ENCODE measurements around the gene CDCP1.

Gene CDCP1

DNA sequence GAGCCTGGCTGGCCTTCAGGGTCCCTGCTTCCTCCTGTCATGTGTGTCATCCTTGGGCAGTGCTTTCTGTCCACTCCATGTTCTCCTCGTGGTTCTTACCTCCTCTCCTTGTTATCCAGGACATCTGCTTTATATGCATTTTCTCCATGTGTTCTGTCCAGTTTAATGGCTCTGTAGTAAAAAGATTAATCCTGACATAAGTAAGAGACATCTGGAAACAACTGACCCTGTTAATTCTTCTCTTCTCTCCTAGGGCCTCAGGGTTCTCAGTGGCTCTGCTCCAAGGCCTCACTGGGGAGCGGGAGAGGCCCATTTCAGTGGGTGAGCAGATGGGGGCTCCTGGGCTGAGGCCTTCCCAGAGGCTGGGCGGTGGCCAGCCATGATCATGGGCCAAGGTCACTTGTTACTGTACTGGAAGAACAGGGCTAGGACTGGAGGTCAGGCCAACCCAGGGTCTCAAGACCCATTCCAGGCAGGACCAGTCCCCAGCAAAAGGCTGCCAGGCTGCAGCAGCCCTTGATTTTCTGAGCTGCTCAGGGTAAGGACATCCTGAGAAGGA is 20.2 kb upstream of the CDCP1 start:
- DNase-seq (ENCODE audit: low read depth): no peak
- H3K4me3 ChIP-seq (ENCODE audit: low read depth, low read length): no peak overlapping the region
- TF ChIP-seq, protein P1, sequence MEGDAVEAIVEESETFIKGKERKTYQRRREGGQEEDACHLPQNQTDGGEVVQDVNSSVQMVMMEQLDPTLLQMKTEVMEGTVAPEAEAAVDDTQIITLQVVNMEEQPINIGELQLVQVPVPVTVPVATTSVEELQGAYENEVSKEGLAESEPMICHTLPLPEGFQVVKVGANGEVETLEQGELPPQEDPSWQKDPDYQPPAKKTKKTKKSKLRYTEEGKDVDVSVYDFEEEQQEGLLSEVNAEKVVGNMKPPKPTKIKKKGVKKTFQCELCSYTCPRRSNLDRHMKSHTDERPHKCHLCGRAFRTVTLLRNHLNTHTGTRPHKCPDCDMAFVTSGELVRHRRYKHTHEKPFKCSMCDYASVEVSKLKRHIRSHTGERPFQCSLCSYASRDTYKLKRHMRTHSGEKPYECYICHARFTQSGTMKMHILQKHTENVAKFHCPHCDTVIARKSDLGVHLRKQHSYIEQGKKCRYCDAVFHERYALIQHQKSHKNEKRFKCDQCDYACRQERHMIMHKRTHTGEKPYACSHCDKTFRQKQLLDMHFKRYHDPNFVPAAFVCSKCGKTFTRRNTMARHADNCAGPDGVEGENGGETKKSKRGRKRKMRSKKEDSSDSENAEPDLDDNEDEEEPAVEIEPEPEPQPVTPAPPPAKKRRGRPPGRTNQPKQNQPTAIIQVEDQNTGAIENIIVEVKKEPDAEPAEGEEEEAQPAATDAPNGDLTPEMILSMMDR (IDR thresholded peaks at IDR 0.05; ENCODE audit: insufficient read depth, low read depth, low read length, missing control alignments): no peak

DNA sequence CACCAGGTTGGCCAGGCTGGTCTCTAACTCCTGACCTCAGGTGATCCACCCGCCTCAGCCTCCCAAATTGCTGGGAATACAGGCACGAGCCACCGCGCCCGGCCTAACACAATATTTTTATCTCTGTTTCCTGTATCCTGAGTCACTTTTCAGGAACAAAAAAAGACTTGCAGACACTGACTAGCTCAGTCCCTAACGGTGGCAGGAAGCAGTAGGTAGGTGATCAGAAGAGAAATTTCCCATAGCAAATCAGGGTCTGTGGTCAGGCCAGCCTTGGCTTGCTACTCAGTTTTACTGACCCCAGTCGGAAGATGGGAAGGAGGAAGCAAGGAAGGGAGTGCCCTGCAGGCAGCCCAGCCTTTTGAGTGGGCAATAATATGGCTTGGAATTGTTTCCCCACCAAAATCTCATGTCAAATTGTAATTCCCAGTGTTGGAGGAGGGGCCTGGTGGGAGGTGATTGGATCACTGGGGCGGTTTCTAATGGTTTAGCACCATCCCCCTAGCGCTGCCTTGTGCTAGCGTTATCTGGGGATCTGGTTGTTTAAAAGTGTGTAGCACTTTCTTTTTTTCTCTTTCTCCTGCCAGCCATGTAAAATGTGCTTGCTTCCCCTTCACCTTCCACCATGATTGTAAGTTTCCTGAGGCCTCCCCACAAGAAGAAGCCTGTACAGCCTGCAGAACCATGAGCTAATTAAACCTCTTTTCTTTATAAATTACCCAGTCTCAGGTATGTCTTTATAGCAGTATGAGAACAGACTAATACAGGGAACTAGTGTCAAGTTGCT is 19.5 kb upstream of the CDCP1 start:
- TF ChIP-seq, protein P1 (IDR thresholded peaks at IDR 0.05; ENCODE audit: insufficient read depth, low read depth, low read length, missing control alignments): no peak
- DNase-seq (ENCODE audit: low read depth): no peak
- H3K4me3 ChIP-seq (ENCODE audit: low read depth, low read length): no peak overlapping the region

DNA sequence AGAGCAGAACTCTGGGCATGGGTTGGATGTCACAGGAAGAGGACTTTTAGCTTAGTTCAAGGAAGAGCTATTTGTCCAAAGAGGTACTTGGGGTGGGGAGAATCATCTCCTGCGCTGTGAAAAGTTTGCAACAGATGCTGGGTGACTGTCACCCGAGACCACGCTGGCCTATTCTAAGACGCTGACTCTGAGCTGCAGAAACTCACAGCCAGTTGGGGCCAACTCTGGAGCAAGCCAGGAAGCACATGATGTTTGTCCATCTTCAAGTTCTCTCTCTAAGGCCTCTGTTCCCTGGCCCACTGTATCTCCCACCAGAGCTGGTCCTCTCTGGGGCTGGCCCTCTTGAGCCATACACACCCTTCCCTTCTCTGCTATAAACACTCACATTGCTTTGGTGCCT is 17.9 kb upstream of the CDCP1 start:
- TF ChIP-seq, protein P1 (IDR thresholded peaks at IDR 0.05; ENCODE audit: insufficient read depth, low read depth, low read length, missing control alignments): no peak
- no peak for DNase-seq (ENCODE audit: low read depth)
- H3K4me3 ChIP-seq (ENCODE audit: low read depth, low read length): no peak overlapping the region

DNA sequence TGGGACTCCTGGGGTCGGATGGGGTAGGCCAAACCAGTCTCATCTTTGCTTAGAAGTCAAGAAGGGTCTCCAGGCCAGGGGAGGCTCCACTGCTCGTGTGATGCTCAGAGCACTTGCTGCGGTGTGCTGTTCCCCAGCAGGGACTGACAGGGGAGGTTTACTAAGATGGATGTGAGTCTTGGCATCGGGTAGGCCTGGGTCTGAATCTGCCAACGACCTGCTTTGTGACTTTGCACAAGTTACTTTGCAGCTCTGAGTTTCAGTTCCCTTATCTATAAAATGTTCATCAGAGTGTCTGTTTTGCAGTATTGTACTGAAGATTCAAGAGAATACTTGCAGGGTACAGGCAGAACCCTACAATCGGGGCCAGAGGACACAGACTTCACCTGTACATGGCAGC is 17.3 kb upstream of the CDCP1 start:
- no peak overlapping the region for H3K4me3 ChIP-seq (ENCODE audit: low read depth, low read length)
- peak; percentile 38 for DNase-seq (ENCODE audit: low read depth)
- TF ChIP-seq, protein P1 (IDR thresholded peaks at IDR 0.05; ENCODE audit: insufficient read depth, low read depth, low read length, missing control alignments): no peak

DNA sequence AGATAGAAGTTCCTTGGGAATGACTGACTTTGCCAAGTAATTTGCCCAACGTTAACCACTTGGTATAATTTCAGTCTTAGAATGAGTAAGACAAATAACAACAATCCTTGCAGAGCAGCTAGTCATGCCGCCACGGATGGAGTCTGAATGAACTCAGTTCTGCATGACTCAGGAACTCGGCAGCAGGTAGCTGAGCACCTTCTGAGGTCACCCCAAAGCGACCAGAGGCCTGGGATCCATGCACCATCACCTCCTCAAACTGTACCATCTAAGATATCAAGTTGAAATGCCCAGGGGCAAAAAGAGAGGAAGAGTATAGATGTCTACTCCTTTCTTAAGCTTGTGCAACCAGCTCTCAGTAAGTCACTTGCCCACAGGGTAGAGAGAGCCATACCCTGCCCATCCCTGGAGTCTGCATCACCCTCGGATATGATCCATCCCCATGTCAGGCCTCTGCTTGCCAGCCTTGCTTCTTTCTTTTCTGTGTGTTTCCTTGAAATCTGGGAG is 8.5 kb upstream of the CDCP1 start:
- TF ChIP-seq, protein P1 (IDR thresholded peaks at IDR 0.05; ENCODE audit: insufficient read depth, low read depth, low read length, missing control alignments): no peak
- no peak for DNase-seq (ENCODE audit: low read depth)
- no peak overlapping the region for H3K4me3 ChIP-seq (ENCODE audit: low read depth, low read length)

DNA sequence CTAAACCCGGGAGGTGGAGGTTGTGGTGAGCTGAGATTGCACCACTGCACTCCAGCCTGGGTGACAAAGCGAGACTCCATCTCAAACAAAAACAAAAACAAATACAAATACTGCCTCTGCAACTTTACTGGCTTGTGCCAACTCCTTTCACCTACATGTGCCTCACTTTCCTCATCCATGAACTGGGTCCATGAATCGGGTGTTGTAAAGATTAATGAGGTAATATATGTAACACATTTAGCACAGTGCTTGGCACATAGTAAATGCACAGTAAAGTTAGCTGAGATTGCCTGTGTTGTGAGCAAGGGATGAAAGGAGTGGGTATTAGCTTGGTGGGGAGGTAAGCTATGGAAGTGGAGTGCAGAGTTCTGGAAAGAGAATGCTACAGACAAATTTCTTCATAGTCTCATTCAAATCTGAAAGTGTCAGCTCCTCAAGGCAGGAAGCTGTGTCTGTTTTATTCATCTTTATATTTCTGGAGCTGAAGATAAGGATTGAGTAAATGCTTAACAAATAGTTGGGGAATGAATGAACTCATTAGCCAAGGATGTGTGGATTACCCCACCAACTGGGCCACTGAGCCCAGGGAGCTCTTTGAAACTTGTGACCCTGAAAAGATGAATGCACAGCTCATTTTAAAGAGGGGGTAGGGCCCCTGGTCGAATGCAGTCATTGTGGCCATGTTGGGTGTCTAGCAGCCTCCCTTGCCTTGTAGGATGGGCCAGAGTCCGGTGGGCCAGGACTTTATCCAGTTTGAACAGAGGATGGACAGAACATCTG is 7.7 kb upstream of the CDCP1 start:
- H3K4me3 ChIP-seq (ENCODE audit: low read depth, low read length): no peak overlapping the region
- no peak for DNase-seq (ENCODE audit: low read depth)
- TF ChIP-seq, protein P1 (IDR thresholded peaks at IDR 0.05; ENCODE audit: insufficient read depth, low read depth, low read length, missing control alignments): no peak
